Fibroblast of lung (primary cell): ENCODE results near the gene CDKN3. TPM values are rescaled to one million over a fixed set of nuclear protein-coding genes. Genes with fewer than 3 reads are reported as not detected.
"Not testable (repeated sequence)": the region's sequence is repeated elsewhere in the genome, so short reads cannot be mapped to it uniquely, and the experiment has no call there.

Experiments
- DNase-seq, 2 donors: peaks; one replicate each; pipeline versions ENCODE4 v3.0.0 to v3.0.0-alpha.2; 2010; ENCODE audit warnings: low read depth in 2 of 2
- H2AFZ ChIP-seq: 2 replicates; pipeline ENCODE4 v1.5.1; 2012; ENCODE audit warnings: low read length, control low read depth, inconsistent platforms
- H3K27ac ChIP-seq: 2 replicates; pipeline ENCODE4 v1.5.1; 2011; ENCODE audit warnings: low read length, control low read depth; ENCODE audit not compliant: insufficient read depth
- H3K27me3 ChIP-seq: 2 replicates; pipeline ENCODE4 v1.5.1; 2011; ENCODE audit warnings: mild to moderate bottlenecking, low read length; ENCODE audit not compliant: control insufficient read depth, insufficient read depth
- H3K36me3 ChIP-seq: 2 replicates; pipeline ENCODE4 v1.5.1; 2011; ENCODE audit warnings: low read length; ENCODE audit not compliant: control insufficient read depth, insufficient read depth
- H3K4me1 ChIP-seq: 2 replicates; pipeline ENCODE4 v1.5.1; 2011; ENCODE audit warnings: low read length; ENCODE audit not compliant: control insufficient read depth, insufficient read depth; ENCODE audit errors: extremely low read depth
- H3K4me2 ChIP-seq: 2 replicates; pipeline ENCODE4 v1.5.1; 2011; ENCODE audit warnings: low read length, control low read depth; ENCODE audit not compliant: insufficient read depth; ENCODE audit errors: extremely low read depth
- H3K4me3 ChIP-seq, 4 experiments: fragments of 200-600 bp in 1 of 4; sonication (generic) in 1 of 4; replicated peaks in 1 of 4; 2 replicates each; pipeline ENCODE4 v1.5.1; 2011 to 2016; ENCODE audit warnings: low read length in 4 of 4, low read depth in 3 of 4, mild to moderate bottlenecking in 3 of 4, control low read depth in 2 of 4, inconsistent platforms in 1 of 4, mixed read lengths in 1 of 4; ENCODE audit not compliant: insufficient read depth in 1 of 4; ENCODE audit errors: control extremely low read depth in 1 of 4
- H3K79me2 ChIP-seq: 2 replicates; pipeline ENCODE4 v1.5.1; 2012; ENCODE audit warnings: mild to moderate bottlenecking, low read length, inconsistent platforms; ENCODE audit not compliant: control insufficient read depth, insufficient read depth
- H3K9ac ChIP-seq: 2 replicates; pipeline ENCODE4 v1.5.1; 2011; ENCODE audit warnings: mild to moderate bottlenecking, low read length, control low read depth; ENCODE audit not compliant: insufficient read depth
- H3K9me3 ChIP-seq: 2 replicates; pipeline ENCODE4 v1.5.1; 2012; ENCODE audit warnings: low read depth, low read length; ENCODE audit not compliant: control insufficient read depth, insufficient read depth
- H4K20me1 ChIP-seq: 2 replicates; pipeline ENCODE4 v1.5.1; 2011; ENCODE audit warnings: low read length; ENCODE audit not compliant: control insufficient read depth, insufficient read depth; ENCODE audit errors: extremely low read depth
- CTCF ChIP-seq, 2 donors: IDR thresholded peaks in 1 of 2; conservative IDR thresholded peaks in 1 of 2; 1 replicate in 1 of 2; 2 replicates in 1 of 2; pipeline ENCODE4 v1.5.1; 2011 to 2012; ENCODE audit warnings: low read length in 2 of 2, control low read depth in 1 of 2, inconsistent platforms in 1 of 2, low read depth in 1 of 2, mild to moderate bottlenecking in 1 of 2
- EZH2 ChIP-seq: IDR thresholded peaks from 2 replicates; pipeline ENCODE4 v1.5.1; 2012; ENCODE audit warnings: low read length, control low read depth, mild to moderate bottlenecking; ENCODE audit errors: missing control alignments
- polyA plus RNA-seq, 2 donors: library from polyadenylated mRNA; depleted of rRNA in 1 of 2; stranded (reverse) in 1 of 2; unstranded in 1 of 2; fragments of >200 nt; gene quantifications; 2 replicates each; pipeline ENCODE4 v1.2.1, GENCODE V29; 2011 to 2012; ENCODE audit warnings: missing spikeins in 1 of 2
- total RNA-seq: library from RNA; depleted of rRNA; stranded (reverse); fragments of >200 nt; gene quantifications from 2 replicates; pipeline ENCODE4 v1.2.1, GENCODE V29; 2014

The CDKN3 gene
- total and polyA plus RNA-seq, 2 donors (not counting 1 experiment from before 2014, with no cell fraction given): 27.0 to 51.5 TPM

- Histone ChIP-seq H2AFZ (no peak overlapping the region), H4K20me1 (no peaks in the 10 kb centered on the region), H3K4me3 (no peak overlapping the region), H3K9ac (no peak overlapping the region), H3K36me3 (peaks cover 1% of the 10 kb centered on the region), H3K27me3 (no peaks in the 10 kb centered on the region), H3K4me2 (no peak overlapping the region), H3K4me1 (peaks cover 7% of the 10 kb centered on the region), H3K9me3 (no peaks in the 10 kb centered on the region), H3K79me2 (peaks cover 19% of the 10 kb centered on the region), H3K27ac (no peak overlapping the region)
- no peak for TF ChIP-seq CTCF (conservative IDR thresholded peaks at IDR 0.05 in 1 of 2, IDR thresholded peaks at IDR 0.05 in 1 of 2; ENCODE audit: low read depth in 1 of 2, low read length in 2 of 2)
- no peak for TF ChIP-seq EZH2
- no peak for DNase-seq
Observed at GRCh38 chr14:54399560-54399959, 2.8 kb downstream of the CDKN3 start.

GRCh38 chr14:54403401-54404005 lies 6.7 kb downstream of the CDKN3 start:
- not testable (repeated sequence) for H3K4me1 ChIP-seq, H3K4me2 ChIP-seq, H3K9me3 ChIP-seq, H3K4me3 ChIP-seq, H3K9ac ChIP-seq, H3K27me3 ChIP-seq, DNase-seq, H3K27ac ChIP-seq, H3K36me3 ChIP-seq, H4K20me1 ChIP-seq, H2AFZ ChIP-seq, H3K79me2 ChIP-seq

- no peak overlapping the region for H3K9ac ChIP-seq
- no peaks in the 10 kb centered on the region for H3K27me3 ChIP-seq
- H2AFZ ChIP-seq: no peak overlapping the region
- H3K79me2 ChIP-seq: no peaks in the 10 kb centered on the region
- H4K20me1 ChIP-seq: no peaks in the 10 kb centered on the region
- DNase-seq: no peak
- H3K9me3 ChIP-seq: no peaks in the 10 kb centered on the region
- no peak overlapping the region for H3K4me3 ChIP-seq
- H3K36me3 ChIP-seq: peaks cover under 1% of the 10 kb centered on the region
- TF ChIP-seq CTCF (conservative IDR thresholded peaks at IDR 0.05 in 1 of 2, IDR thresholded peaks at IDR 0.05 in 1 of 2; ENCODE audit: low read depth in 1 of 2, low read length in 2 of 2): no peak
- TF ChIP-seq EZH2: no peak
- H3K4me1 ChIP-seq: no peaks in the 10 kb centered on the region
- no peak overlapping the region for H3K4me2 ChIP-seq
- H3K27ac ChIP-seq: no peak overlapping the region
Observed at GRCh38 chr14:54410215-54410614, 13.4 kb downstream of the CDKN3 start.
